Cardiac septum (tissue), 1 donor: ENCODE results near the gene ANTKMT. TPM values are rescaled to one million over a fixed set of nuclear protein-coding genes. Genes with fewer than 3 reads are reported as not detected.
"Not testable (repeated sequence)": the region's sequence is repeated elsewhere in the genome, so short reads cannot be mapped to it uniquely, and the experiment has no call there.

Experiments
- DNase-seq: peaks from one replicate; pipeline ENCODE4 v3.0.0-alpha.2; 2020; ENCODE audit warnings: low spot score
- intact Hi-C: fragments of 100-400 bp; cut with DNase I; formaldehyde crosslinking; loops from one replicate; pipeline ENCODE4 v1.14.0; 2022
- total RNA-seq: library from RNA; stranded (reverse); fragmentation: NEBNext Ultra II Directional; extraction: Animal tissue kit (Norgen Biotek cat#: 25700); gene quantifications from one replicate; pipeline ENCODE4 v1.2.1, GENCODE V29; 2021
- donor health status: DM: no; HTN: no; CAD: no.

ANTKMT gene
- total RNA-seq, 1 donor from 2014 or later, result 36.6 TPM

DNA sequence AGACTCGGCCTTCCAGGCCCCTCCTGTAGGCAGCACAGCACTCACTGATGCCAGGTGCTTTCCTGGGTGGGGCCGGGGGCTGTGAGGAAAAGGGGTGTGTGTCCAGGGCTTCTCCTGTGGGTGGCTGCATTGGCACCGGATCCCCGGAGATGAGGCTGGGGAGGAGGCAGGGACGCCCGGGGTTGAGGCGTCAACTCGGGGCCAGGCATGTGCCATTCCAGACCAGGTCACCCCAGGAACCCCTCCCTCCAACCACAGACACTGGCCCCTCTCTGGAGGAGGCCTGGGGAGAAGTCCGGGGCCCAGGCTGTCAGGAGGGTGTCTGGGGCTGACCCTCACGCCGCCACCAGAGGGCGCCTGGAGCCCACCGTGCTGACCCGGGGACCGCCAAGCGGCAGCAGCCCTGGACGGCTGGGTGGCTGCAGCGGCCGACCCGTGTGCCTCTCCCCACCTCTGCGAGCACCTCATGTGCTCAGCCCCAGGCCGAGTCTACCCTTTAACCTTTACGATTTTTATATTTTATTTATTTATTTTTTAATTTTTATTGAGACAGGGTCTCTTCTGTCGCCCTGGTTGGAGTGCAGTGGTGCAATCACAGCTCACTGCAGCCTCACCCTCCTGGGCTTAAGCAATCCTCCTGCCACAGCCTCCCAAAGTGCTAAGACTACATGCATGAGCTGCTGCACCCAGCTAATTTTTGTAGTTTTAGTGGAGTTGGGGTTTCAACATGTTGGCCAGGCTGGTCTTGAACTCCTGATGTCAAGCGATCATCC is 9.2 kb upstream of the ANTKMT start:
- DNase-seq, result peak; percentile 91
- intact Hi-C loops, result loop anchor here (1.0 to 5.0 kb wide), 2 partner anchors 74 to 346 kb away; no protein-coding TSS in a partner anchor

DNA sequence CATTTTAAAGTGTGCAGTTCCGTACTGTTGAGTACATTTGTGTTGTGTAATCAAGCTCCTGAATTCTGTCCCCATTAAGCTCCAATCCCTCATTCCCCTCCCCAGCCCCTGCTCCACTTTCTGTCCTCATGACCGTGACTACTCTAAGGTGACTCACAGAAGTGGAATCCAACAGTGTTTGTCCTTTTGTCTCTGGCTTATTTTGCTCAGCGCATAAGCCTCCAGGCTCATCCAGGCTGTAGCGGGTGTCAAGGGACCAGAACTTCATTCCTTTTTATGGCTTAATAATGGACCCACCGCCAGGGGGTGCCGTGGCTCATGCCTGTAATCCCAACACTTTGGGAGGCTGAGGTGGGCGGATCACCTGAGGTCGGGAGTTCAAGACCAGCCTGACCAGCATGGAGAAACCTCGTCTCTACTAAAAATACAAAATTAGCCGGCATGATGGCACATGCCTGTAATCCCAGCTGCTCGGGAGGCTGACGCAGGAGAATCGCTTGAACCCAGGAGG is 8.2 kb upstream of the ANTKMT start:
- intact Hi-C loops, result loop anchor here (5.0 kb wide), 1 partner anchor 345 kb away; no protein-coding TSS in a partner anchor
- not testable (repeated sequence) for DNase-seq

DNA sequence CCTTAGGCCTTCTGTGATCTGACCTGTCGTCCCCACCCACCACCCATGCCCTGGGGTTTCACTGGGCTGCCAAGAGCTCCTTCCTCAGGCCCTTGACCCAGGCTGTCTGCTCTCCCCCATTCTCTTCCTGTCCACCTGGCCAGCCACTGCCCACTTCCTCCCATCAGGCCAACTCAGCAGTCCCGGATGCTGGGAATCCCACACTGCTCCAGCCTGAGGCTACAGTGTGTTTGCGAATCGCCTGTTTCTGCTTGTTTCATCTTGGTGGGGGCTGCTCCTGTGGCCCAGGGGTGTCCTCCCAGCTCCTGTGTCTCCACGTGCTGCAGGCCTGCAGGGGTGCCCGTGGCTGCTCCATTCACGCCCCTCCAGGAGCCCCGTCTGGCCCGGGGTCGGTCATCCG is 6.9 kb upstream of the ANTKMT start:
- DNase-seq, result no peak
- intact Hi-C loops, result loop anchor here (5.0 kb wide), 1 partner anchor 343 kb away; no protein-coding TSS in a partner anchor

DNA sequence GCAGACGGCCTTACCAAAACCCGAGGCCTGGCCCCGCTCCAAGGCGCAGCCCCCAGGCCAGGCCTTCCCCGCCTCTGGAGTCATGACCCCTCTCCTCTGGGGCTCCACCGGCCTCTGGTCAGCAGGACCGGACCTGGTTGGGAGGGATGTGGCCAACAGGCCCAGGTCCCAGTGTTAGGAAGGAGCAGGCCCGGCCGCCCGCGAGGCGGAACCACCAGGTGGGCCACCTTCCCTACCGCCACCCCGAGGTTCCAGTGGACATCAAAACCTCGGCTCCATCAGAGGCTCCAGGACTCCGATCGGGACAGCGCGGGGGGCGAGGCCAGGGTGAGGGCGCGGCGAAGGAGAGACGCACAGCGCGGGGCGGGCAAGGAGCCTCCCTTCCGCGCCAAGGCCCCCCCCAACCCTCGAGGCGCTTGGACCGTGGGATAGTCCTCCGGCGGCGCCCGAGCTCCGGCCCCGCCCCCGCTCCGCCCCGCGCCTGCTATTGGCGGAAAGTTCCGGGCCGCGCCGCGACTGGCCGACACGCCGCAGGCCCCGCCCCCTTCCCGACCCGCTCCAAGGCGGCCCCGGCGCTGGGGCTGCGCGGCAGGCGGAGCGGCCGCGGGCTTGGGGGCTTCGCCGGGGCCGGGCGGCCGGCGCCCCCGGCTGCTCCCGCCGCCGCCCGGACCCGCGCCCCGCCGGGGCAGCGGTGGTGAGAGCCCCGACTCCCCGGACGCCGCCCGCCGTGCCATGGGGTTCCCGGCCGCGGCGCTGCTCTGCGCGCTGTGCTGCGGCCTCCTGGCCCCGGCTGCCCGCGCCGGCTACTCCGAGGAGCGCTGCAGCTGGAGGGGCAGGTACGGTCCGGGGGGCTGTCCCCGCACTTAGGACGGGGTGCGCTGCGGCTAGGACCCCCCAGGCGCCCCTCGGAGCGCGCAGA is 6.1 kb upstream of the ANTKMT start, which contains the start of gene METRN:
METRN (plus strand) TSS at position 561 of the 919 bp plus-strand sequence; CDS start at position 733, 172 bp downstream.
- DNase-seq, result peak; percentile 94
- intact Hi-C loops, result loop anchor here (5.0 kb wide), 1 partner anchor 342 kb away; no protein-coding TSS in a partner anchor

DNA sequence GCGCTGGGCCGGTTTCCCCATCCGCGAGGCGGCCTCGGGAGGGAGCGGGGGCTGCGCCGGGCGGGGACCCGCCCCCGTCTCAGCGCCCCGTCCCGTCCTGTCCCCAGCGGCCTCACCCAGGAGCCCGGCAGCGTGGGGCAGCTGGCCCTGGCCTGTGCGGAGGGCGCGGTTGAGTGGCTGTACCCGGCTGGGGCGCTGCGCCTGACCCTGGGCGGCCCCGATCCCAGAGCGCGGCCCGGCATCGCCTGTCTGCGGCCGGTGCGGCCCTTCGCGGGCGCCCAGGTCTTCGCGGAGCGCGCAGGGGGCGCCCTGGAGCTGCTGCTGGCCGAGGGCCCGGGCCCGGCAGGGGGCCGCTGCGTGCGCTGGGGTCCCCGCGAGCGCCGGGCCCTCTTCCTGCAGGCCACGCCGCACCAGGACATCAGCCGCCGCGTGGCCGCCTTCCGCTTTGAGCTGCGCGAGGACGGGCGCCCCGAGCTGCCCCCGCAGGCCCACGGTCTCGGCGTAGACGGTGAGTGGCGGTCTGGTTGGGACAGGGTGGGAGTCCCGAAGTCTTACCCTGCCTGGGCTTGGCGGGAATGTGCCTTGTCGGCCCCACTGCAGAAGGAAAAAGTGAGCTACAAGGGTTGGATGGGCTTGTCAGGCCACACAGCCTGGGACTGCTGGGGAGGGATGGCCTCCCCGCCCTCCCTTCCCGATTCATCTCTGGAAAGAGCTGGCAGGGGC is 5.3 kb upstream of the ANTKMT start:
- no peak for DNase-seq
- intact Hi-C loops, result no loop called here

DNA sequence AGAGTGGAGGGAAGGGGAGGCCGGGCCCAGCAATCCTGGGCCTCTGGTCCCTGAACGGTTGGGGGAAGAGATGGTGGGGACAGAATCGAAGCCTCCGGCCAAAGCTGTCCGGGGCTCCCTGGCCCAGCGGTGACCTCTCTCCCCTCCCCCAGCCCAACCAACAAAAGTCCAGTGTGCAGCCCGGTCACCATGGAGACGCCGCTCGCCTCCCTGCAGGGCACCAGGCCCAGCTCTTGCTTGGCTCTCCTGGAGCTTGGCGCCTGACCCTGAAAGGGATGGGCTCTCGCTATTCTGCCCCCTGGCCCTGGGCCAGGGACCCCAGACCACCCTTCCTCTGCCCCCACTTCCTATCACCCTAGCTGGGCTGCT is 4.8 kb upstream of the ANTKMT start:
- intact Hi-C loops, result no loop called here
- no peak for DNase-seq

DNA sequence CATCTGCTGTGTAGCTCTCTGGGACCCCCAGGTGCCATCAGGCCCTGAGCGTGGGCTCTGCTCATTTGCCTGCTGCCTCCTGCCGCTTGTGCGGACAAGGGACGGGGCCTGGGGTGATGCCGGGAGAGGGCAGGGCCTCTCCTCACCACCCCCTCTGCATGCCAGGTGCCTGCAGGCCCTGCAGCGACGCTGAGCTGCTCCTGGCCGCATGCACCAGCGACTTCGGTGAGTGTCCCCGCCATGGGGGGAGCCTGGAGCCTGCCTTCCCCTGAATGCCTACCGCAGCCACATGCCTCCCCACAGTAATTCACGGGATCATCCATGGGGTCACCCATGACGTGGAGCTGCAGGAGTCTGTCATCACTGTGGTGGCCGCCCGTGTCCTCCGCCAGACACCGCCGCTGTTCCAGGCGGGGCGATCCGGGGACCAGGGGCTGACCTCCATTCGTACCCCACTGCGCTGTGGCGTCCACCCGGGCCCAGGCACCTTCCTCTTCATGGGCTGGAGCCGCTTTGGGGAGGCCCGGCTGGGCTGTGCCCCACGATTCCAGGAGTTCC is 4.1 kb upstream of the ANTKMT start:
- no peak for DNase-seq
- intact Hi-C loops, result no loop called here

DNA sequence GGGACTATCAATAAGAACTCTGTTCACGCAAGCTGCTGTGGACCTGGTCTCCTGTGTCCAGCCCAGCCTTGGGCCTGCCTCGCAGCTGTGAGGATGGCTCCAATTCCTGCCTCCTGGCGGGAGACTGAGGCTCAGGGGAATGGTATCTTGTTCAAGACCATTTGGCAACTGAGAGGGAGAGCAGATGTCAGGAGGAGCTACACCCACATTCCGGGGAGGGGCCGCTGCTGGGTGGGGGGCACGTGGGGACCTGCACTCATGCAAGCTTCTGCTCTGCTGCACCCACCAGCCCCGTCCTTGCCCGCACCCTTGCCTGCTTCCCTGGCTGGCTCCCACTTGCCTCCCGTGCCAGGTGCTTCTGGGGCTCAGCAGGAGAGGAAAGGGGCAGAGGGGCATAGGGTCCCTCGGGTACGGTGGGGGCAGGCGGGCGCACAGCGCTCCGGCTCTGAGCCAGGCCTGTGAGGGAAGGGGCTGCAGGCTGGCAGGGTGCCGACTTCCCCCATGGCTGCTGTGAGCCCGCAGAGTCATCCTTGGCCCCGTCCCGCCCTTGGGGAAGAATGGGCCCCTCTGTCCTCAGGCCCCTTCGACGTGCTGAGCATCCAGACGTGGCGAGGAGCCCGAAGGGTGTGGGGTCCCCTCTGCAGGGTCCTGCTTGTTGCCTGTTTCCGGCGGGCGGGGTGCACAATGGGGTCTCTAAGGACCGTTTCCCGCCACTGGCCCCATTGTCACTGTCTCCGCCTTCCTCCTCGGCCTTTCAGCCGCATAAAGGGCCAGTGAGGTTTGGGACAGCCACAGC is 3.3 kb upstream of the ANTKMT start:
- intact Hi-C loops, result no loop called here
- no peak for DNase-seq

DNA sequence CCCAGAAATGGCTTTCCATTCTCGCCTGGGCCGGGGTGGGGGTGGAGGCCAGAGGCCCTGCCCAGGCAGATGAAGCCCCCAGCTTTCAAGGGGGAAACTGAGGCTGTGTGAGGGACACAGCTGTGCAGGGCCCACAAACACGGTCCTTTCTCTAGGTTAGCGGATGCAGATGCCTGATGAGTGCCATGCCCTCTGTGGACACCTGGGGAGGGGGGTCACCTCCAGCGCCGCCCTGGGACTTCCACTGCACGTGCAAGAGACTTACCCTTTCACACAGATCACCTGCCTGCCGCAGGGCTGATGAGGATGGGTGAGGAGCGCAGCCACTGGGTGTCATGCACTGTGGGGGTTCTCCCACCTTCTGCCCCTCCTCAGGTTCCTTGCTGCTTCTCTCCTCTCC is 2.6 kb upstream of the ANTKMT start:
- intact Hi-C loops, result no loop called here

DNA sequence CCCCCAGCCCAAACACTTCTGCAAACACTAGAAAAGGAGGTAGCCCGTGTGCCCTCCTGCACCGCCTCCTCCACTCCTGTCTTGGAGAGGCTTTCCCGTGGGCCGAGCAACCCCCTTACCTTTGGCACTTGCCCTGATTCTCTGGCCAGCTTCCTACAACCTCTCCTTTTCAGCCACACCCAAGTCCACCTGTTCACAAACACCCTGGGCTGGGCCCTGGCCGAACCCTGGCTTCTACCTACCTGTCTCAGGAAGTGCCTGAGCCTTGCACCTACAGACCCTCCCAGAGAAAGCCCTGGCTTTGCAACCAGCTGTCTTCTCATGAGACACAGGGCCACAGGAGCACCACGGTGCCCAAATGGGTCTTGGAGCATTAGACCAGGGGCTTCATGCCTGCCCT is 2.0 kb upstream of the ANTKMT start:
- DNase-seq, result no peak
- intact Hi-C loops, result no loop called here

More for the DNA sequence above, 2.6 kb upstream of the ANTKMT start:
- DNase-seq, result no peak

DNA sequence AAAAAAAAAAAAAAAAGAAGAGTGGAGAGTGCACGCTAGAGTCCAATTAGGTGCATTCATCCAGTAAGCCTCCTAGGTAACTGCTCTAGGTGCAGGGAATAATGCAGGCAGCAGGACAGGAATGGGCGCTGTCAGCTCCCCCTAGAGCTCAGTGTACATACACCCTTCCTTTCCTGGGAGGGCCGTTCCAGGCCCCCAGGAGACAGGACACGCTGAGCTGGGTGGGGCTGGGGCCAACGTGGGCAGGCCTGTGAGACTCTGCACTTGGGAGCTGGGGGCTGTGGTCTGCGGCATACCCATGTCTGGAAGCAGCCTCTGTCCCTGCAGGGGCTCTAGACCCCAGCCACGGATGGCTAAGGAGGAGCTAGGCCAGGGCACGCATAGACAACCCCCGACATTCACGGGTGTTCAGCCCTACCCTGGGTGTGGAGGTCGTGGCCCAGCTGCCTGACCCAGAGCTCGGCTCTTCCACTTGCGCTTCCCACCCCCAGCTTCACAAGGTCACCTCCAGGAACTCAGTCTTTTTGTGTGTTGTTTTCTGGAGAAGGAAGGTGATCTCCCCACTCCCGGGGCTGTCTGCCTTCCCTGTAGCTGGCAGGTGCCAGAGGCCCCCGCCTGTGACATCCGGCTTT is 1.0 kb upstream of the ANTKMT start:
- intact Hi-C loops, result loop anchor here (2.0 kb wide), 1 partner anchor 21 kb away; the partner anchor contains the start of gene CIAO3

DNA sequence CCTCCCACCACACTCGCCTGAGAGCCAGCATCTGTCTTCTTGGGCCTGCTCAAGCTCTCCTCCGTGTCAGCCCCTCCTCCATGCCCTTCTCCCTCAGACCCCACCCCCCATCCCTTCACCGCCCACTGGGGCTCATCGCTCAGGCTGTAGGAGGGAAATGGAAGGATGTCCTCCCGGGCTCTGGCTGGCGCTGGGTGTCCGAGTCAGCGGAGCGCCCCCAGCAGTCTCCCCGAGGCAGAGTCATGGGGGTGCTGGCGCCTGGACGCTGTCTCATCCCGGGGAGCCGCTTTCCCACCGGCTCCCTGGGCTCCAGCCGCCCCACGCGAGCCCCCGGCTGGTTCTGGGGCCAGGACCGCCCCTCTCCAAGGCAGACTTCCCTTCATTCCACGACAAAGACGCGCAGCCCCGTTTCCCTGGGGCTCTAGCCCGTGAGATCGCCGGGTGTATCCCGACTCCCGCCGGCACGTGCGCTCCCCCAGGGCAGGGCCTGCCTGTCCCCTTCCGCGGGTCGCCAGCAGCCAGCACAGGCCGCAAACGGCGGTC is 428 bp upstream of the ANTKMT start:
- no peak for DNase-seq
- intact Hi-C loops, result loop anchor here (2.0 kb wide), 1 partner anchor 20 kb away; the partner anchor contains the start of gene CIAO3

More for the DNA sequence above, 1.0 kb upstream of the ANTKMT start:
- DNase-seq, result no peak

DNA sequence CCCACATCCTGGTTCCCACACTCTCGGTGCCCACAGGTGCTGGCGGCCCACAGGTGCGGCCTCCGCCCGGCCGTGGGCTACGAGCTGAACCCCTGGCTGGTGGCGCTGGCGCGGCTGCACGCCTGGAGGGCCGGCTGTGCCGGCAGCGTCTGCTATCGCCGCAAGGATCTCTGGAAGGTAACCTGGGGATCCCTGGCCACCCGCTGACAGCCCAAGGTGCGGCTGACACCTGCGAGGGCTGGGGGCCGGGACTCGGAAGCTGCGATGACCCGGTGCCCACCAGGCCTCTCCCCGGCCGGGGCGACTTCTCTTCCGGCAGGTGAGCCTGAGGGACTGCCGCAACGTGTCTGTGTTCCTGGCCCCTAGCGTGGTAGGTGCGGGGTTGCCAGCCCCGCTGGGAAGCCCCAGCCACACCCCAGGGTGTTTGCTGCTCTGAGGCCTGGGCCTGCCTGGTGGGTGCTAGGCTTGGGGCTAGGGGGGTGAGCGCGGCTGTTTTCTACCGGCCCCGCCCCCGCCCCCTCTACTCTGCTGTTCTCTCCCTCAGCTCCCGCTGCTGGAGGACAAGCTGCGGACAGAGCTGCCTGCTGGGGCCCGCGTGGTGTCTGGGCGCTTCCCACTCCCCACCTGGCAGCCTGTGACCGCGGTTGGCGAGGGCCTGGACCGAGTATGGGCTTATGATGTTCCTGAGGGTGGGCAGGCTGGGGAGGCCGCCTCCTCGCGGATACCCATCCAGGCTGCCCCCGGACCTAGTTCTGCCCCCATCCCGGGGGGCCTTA is 1.0 kb downstream of the ANTKMT start:
- intact Hi-C loops, result loop anchor here (2.0 kb wide), 1 partner anchor 19 kb away; the partner anchor contains the start of gene CIAO3
- no peak for DNase-seq

DNA sequence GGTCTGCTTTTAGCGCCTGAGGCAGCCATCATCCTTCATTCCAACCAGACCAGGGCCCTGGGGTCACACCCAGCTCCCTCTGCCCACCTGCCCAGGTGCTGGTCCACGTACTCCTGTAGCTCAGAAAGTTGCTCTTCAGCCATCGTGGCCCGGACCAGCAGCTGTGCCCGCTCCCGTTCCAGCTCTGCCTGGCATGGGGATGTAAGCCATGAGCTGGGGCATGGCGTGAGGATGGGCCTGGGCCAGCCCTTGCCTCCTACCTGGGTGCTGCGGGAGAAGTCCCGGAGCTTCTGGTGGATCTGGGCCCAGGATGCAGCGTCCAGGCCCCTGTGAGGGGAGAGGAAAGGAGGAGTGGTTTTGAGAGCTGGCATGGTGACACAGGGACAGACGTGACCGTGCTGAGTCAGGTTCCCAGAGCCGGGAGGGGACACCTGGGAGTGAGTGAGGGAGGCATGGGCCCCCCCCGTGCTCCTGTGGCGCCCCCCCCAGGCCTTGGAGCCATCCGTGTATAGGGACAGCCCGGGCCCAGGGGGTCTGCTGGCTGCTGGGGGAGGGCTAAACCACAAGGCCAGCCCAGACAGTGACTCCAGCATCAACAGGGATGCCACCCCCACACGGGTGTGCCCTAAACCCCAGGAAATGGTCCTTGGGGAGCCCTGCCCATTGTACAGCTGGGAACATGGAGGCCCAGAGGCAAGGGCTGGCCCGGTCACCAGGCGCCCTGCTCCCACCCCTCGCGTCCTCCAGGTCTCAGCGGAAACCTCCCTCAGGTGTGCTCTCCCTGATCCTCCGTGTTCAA is 2.1 kb downstream of the ANTKMT start:
- intact Hi-C loops, result no loop called here
- no peak for DNase-seq

DNA sequence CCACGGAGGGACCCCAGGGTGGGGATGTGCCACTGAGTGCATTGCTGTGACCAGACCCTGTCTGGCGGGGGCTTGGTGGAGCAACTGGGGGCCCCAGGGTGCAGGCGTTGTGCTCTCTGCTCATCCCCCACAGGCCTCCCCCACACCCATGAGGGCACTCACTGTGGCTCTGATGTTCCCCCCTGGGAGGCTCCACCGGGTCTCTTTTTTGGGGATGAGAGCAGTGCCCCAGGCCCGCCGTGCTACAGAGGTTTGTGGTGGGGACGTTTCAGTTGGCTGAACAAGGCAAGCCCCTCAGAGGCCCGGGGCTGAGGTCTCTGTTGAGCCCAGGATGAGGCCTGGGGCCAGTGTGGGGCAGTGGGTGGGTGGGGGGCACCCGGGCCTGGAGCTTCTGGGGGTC is 2.7 kb downstream of the ANTKMT start:
- intact Hi-C loops, result no loop called here
- no peak for DNase-seq
